SU-DHL-6 (cell line): Measurements from ENCODE around the gene MGRN1.

Experiments
- H2AFZ ChIP-seq: fragments of 200-600 bp; sonication (generic); 2 replicates; pipeline ENCODE4 v1.6.1; 2014; ENCODE audit warnings: low read depth, mild to moderate bottlenecking, moderate library complexity, mixed read lengths, antibody characterized with exemption, low read length; ENCODE audit not compliant: severe bottlenecking
- H3F3A ChIP-seq: fragments of 200-600 bp; shearing (Covaris generic); 2 replicates; pipeline ENCODE4 v1.6.0; 2016; ENCODE audit warnings: antibody characterized with exemption, mild to moderate bottlenecking; ENCODE audit not compliant: insufficient read depth
- H3K27ac ChIP-seq: fragments of 200-600 bp; sonication (generic); 2 replicates; pipeline ENCODE4 v1.5.1; 2016; ENCODE audit warnings: low read depth, mild to moderate bottlenecking, low read length, moderate library complexity, mixed read lengths
- H3K27me3 ChIP-seq: fragments of 200-600 bp; sonication (generic), shearing (Covaris generic); 2 replicates; pipeline ENCODE4 v1.6.0; 2014; ENCODE audit warnings: mild to moderate bottlenecking, low read length
- H3K36me3 ChIP-seq: fragments of 200-600 bp; sonication (generic); 2 replicates; pipeline ENCODE4 v1.6.1; 2014; ENCODE audit warnings: mild to moderate bottlenecking, low read length, mixed read lengths
- H3K4me2 ChIP-seq: fragments of 300-600, 200-600 bp; shearing (Covaris generic), sonication (generic); 2 replicates; pipeline ENCODE4 v1.6.0; 2014; ENCODE audit warnings: low read length, low read depth, mild to moderate bottlenecking; ENCODE audit not compliant: poor library complexity, severe bottlenecking
- H3K4me3 ChIP-seq: fragments of 200-600 bp; sonication (generic); 2 replicates; pipeline ENCODE4 v1.5.1; 2014; ENCODE audit warnings: antibody characterized with exemption, low read length, mild to moderate bottlenecking, mixed read lengths; ENCODE audit not compliant: insufficient read depth, poor library complexity, severe bottlenecking
- H3K79me2 ChIP-seq: fragments of 200-600 bp; sonication (generic); 2 replicates; pipeline ENCODE4 v1.6.1; 2014; ENCODE audit warnings: mild to moderate bottlenecking, low read length, moderate library complexity; ENCODE audit not compliant: insufficient read depth
- H3K9ac ChIP-seq: fragments of 200-600 bp; sonication (generic); 2 replicates; pipeline ENCODE4 v1.7.0; 2014; ENCODE audit warnings: mild to moderate bottlenecking, low read length
- H3K9me2 ChIP-seq: fragments of 200-600 bp; sonication (generic); replicated peaks from 2 replicates; pipeline ENCODE4 v1.6.1; 2014; ENCODE audit warnings: low read length; ENCODE audit not compliant: insufficient read depth
- H3K9me3 ChIP-seq: fragments of 200-600 bp; sonication (generic); 2 replicates; pipeline ENCODE4 v1.6.1; 2014; ENCODE audit warnings: low read length, mixed read lengths; ENCODE audit not compliant: insufficient read depth
- H4K20me1 ChIP-seq: fragments of 200-600 bp; sonication (generic); 2 replicates; pipeline ENCODE4 v1.6.1; 2014; ENCODE audit warnings: low read depth, mild to moderate bottlenecking, antibody characterized with exemption, low read length, moderate library complexity, mixed read lengths
- EZH2phosphoT487 ChIP-seq: fragments of 200-600 bp; sonication (generic), shearing (Covaris generic); conservative IDR thresholded peaks from 2 replicates; pipeline ENCODE4 v1.6.1; 2018; ENCODE audit warnings: mild to moderate bottlenecking, antibody characterized with exemption, low read length, moderate library complexity, mixed read lengths
- TF ChIP-seq, protein P1 (sequence below): fragments of 200-600 bp; sonication (generic); IDR thresholded peaks from one replicate; pipeline ENCODE4 v1.5.1; 2017; ENCODE audit warnings: antibody characterized with exemption, mild to moderate bottlenecking, low read length, moderate library complexity; ENCODE audit not compliant: insufficient read depth, poor library complexity, severe bottlenecking

Gene MGRN1

GRCh38 chr16:4690946-4691665 lies 66.5 kb downstream of the MGRN1 start:
- Histone ChIP-seq H3K27ac (no peak overlapping the region), H4K20me1 (no peaks in the 10 kb centered on the region), H3K9me3 (no peaks in the 10 kb centered on the region)

DNA sequence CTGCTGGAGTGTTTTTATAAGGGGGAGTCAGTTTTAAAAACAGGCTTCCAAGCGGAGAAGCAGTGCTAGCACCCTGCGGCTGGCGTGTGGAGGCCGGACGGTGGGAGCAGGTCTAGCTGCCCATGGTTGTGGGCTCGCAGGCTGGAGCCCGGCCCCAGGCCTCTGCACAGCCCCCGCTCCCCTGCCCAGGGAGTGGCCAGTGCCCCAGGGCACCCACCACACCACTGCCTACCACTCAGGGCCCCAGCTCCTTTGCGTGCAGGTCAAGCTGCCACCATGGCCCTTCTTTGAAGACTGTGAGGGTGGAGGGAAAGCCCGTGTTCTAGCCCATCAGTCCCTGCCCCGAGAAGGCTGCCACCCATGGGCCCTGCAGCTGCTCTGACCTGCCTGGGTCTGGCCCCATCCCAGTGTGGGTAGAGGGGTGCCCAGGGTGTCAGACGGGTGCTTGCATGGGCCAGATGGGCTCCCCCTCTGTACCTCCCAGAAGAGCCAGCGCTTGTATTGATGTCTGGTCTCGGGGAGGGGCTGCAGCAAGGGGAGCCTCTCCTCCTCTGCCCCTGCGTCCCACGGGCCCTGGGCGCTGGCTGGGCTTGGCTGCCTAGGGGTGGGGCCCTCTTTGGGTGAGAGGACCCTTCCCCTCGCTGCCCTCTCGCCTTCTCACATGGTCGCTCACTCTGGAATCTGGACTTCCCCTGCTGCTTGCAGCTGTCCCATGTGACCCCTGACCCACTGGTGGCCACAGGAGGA lies 67.2 kb downstream of the MGRN1 start:
- Histone ChIP-seq H3K27ac (no peak overlapping the region), H4K20me1 (no peaks in the 10 kb centered on the region), H3K9me2 (no peaks in the 10 kb centered on the region), H3K4me3 (no peak overlapping the region), H3K36me3 (no peaks in the 10 kb centered on the region), H3K79me2 (peaks cover 5% of the 10 kb centered on the region; the same call in 1 of the 2 replicates), H3K27me3 (no peaks in the 10 kb centered on the region), H3K9me3 (no peaks in the 10 kb centered on the region), H3F3A (no peaks in the 10 kb centered on the region), H3K4me2 (no peak overlapping the region), H2AFZ (no peak overlapping the region), H3K9ac (no peak overlapping the region)
- TF ChIP-seq EZH2phosphoT487, result no peak
- TF ChIP-seq, protein P1, sequence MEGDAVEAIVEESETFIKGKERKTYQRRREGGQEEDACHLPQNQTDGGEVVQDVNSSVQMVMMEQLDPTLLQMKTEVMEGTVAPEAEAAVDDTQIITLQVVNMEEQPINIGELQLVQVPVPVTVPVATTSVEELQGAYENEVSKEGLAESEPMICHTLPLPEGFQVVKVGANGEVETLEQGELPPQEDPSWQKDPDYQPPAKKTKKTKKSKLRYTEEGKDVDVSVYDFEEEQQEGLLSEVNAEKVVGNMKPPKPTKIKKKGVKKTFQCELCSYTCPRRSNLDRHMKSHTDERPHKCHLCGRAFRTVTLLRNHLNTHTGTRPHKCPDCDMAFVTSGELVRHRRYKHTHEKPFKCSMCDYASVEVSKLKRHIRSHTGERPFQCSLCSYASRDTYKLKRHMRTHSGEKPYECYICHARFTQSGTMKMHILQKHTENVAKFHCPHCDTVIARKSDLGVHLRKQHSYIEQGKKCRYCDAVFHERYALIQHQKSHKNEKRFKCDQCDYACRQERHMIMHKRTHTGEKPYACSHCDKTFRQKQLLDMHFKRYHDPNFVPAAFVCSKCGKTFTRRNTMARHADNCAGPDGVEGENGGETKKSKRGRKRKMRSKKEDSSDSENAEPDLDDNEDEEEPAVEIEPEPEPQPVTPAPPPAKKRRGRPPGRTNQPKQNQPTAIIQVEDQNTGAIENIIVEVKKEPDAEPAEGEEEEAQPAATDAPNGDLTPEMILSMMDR, result no peak

More at GRCh38 chr16:4690946-4691665, 66.5 kb downstream of the MGRN1 start:
- TF ChIP-seq, protein P1, result no peak
- no peak for TF ChIP-seq EZH2phosphoT487
- no peak overlapping the region for H2AFZ ChIP-seq
- H3K4me3 ChIP-seq, result no peak overlapping the region
- H3K4me2 ChIP-seq, result no peak overlapping the region
- peaks cover 5% of the 10 kb centered on the region; the same call in 1 of the 2 replicates for H3K79me2 ChIP-seq
- no peaks in the 10 kb centered on the region for H3F3A ChIP-seq
- no peaks in the 10 kb centered on the region for H3K36me3 ChIP-seq
- H3K9me2 ChIP-seq, result no peaks in the 10 kb centered on the region
- no peaks in the 10 kb centered on the region for H3K27me3 ChIP-seq
- H3K9ac ChIP-seq, result no peak overlapping the region

GRCh38 chr16:4692460-4693295 lies 68.1 kb downstream of the MGRN1 start:
- Histone ChIP-seq H3K27ac (no peak overlapping the region), H3K9me2 (no peaks in the 10 kb centered on the region), H4K20me1 (no peaks in the 10 kb centered on the region), H3K9ac (peak overlapping the region; percentile 59), H3K4me3 (peak overlapping the region; percentile 57), H2AFZ (peak overlapping the region; percentile 75), H3K9me3 (no peaks in the 10 kb centered on the region), H3K36me3 (no peaks in the 10 kb centered on the region), H3K4me2 (peak overlapping the region; percentile 70), H3F3A (no peaks in the 10 kb centered on the region), H3K79me2 (peaks cover 5% of the 10 kb centered on the region; the same call in 1 of the 2 replicates), H3K27me3 (no peaks in the 10 kb centered on the region)
- TF ChIP-seq, protein P1, result no peak
- TF ChIP-seq EZH2phosphoT487, result no peak
